Measurements from ENCODE around the gene ARHGAP24.

- TF ChIP-seq SUZ12 (IDR thresholded peaks at IDR 0.05), result no peak
- no peak for TF ChIP-seq ZNF384 (IDR thresholded peaks at IDR 0.05)
- TF ChIP-seq ARNT (IDR thresholded peaks at IDR 0.05), result no peak
- no peak for TF ChIP-seq FOXK2 (IDR thresholded peaks at IDR 0.05)
- TF ChIP-seq TARDBP (IDR thresholded peaks at IDR 0.05), result no peak
- no peak for TF ChIP-seq BHLHE40 (IDR thresholded peaks at IDR 0.05; ENCODE audit: borderline replicate concordance)
- no peak for TF ChIP-seq FOXA1 (IDR thresholded peaks at IDR 0.05)
- no peak for TF ChIP-seq FOXM1 (IDR thresholded peaks at IDR 0.05; ENCODE audit: borderline replicate concordance)
- TF ChIP-seq SP1 (IDR thresholded peaks at IDR 0.05), result no peak
- no peak for TF ChIP-seq NFRKB (IDR thresholded peaks at IDR 0.05)
- no peak for TF ChIP-seq HDGF (IDR thresholded peaks at IDR 0.05; ENCODE audit: borderline replicate concordance)
- TF ChIP-seq PKNOX1 (IDR thresholded peaks at IDR 0.05), result no peak
- no peak for TF ChIP-seq ELF4 (IDR thresholded peaks at IDR 0.05)
Measured at GRCh38 chr4:85495621-85496020, 20.7 kb downstream of the ARHGAP24 start.
